Glutamatergic neuron (in vitro differentiated cells): ENCODE data around the gene LDLRAD4. TPM values are rescaled to one million over a fixed set of nuclear protein-coding genes. Genes with fewer than 3 reads are reported as not detected.

Source experiments
- DNase-seq: peaks from one replicate; pipeline ENCODE4 v3.0.0; 2022
- H3K27ac Mint-ChIP-seq: one replicate; pipeline ENCODE4 v1.8.0; 2020; ENCODE audit warnings: mild to moderate bottlenecking, mixed read lengths, inconsistent platforms; ENCODE audit not compliant: unreplicated experiment
- H3K27me3 Mint-ChIP-seq: one replicate; pipeline ENCODE4 v1.8.0; 2020; ENCODE audit warnings: mild to moderate bottlenecking, moderate library complexity, mixed read lengths, inconsistent platforms; ENCODE audit not compliant: unreplicated experiment
- H3K36me3 Mint-ChIP-seq: one replicate; pipeline ENCODE4 v1.8.0; 2020; ENCODE audit warnings: mild to moderate bottlenecking, mixed read lengths, inconsistent platforms; ENCODE audit not compliant: unreplicated experiment
- H3K4me1 Mint-ChIP-seq: one replicate; pipeline ENCODE4 v1.8.0; 2020; ENCODE audit warnings: mild to moderate bottlenecking, low read depth, mixed read lengths, inconsistent platforms; ENCODE audit not compliant: unreplicated experiment
- H3K4me3 Mint-ChIP-seq: one replicate; pipeline ENCODE4 v1.8.0; 2020; ENCODE audit warnings: mild to moderate bottlenecking, mixed read lengths, inconsistent platforms; ENCODE audit not compliant: unreplicated experiment
- H3K9me3 Mint-ChIP-seq: one replicate; pipeline ENCODE4 v1.8.0; 2020; ENCODE audit warnings: mild to moderate bottlenecking, moderate library complexity, mixed read lengths, inconsistent platforms; ENCODE audit not compliant: unreplicated experiment
- total RNA-seq: library from RNA; stranded (reverse); fragmentation: NEBNext Ultra II Directional; extraction: Animal tissue kit (Norgen Biotek cat#: 25700); gene quantifications from one replicate; pipeline ENCODE4 v1.2.1, GENCODE V29; 2021; ENCODE audit not compliant: unreplicated experiment
- TF ChIP-seq, protein P1 (sequence below): fragments of 200-600 bp; sonication (generic); IDR thresholded peaks from one replicate; pipeline ENCODE4 v1.5.0; 2021; ENCODE audit not compliant: partially characterized antibody, unreplicated experiment

Gene LDLRAD4
- total RNA-seq, 1 donor from 2014 or later = 0.29 TPM

DNA sequence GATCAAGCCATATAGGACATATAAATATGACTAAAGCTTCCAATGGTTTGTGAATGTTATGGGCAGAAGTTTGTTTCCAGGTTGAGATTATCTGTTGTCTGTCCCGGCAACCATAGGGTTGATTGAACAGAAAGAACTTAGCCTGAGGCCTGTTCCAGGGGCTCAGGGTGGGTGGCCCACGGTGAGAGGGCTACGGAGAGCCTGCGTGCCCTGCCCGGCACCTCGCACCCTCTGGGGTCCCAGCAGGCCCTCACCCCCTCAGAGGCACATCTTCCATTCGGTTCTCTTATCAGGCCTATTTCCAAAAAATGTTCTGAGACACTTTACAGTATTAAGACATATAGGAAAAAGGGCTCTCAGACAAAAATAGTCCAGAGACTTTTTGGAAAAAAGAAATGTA lies 40.4 kb upstream of the LDLRAD4 start:
- Mint-ChIP-seq H3K27ac (no peak overlapping the region), H3K4me3 (no peak overlapping the region), H3K36me3 (no peaks in the 10 kb centered on the region), H3K9me3 (peaks cover 2% of the 10 kb centered on the region), H3K4me1 (peaks cover 9% of the 10 kb centered on the region), H3K27me3 (no peaks in the 10 kb centered on the region)
- DNase-seq = no peak
- TF ChIP-seq, protein P1, sequence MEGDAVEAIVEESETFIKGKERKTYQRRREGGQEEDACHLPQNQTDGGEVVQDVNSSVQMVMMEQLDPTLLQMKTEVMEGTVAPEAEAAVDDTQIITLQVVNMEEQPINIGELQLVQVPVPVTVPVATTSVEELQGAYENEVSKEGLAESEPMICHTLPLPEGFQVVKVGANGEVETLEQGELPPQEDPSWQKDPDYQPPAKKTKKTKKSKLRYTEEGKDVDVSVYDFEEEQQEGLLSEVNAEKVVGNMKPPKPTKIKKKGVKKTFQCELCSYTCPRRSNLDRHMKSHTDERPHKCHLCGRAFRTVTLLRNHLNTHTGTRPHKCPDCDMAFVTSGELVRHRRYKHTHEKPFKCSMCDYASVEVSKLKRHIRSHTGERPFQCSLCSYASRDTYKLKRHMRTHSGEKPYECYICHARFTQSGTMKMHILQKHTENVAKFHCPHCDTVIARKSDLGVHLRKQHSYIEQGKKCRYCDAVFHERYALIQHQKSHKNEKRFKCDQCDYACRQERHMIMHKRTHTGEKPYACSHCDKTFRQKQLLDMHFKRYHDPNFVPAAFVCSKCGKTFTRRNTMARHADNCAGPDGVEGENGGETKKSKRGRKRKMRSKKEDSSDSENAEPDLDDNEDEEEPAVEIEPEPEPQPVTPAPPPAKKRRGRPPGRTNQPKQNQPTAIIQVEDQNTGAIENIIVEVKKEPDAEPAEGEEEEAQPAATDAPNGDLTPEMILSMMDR = no peak

DNA sequence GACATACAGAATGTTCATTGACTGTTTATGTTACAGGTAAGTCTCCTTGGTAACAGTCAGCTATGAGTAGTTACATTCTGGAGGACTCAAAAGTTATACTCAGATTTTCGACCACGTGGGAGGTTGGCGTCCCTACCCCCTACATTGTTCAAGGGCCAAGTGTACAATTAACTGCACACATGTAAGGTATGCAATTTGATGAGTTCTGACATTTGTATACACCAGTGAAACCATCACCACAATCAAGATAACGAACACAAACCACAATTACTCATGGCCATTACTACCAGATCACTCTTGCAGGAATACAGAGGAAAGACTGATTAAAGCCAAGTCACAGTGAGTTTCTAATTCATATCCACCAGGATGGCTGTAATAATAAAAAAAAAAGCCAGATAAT lies 39.6 kb upstream of the LDLRAD4 start:
- Mint-ChIP-seq H3K27me3 (no peaks in the 10 kb centered on the region), H3K4me1 (peaks cover 9% of the 10 kb centered on the region), H3K4me3 (no peak overlapping the region), H3K36me3 (no peaks in the 10 kb centered on the region), H3K27ac (no peak overlapping the region), H3K9me3 (peaks cover 5% of the 10 kb centered on the region)
- DNase-seq = no peak
- TF ChIP-seq, protein P1 = no peak

DNA sequence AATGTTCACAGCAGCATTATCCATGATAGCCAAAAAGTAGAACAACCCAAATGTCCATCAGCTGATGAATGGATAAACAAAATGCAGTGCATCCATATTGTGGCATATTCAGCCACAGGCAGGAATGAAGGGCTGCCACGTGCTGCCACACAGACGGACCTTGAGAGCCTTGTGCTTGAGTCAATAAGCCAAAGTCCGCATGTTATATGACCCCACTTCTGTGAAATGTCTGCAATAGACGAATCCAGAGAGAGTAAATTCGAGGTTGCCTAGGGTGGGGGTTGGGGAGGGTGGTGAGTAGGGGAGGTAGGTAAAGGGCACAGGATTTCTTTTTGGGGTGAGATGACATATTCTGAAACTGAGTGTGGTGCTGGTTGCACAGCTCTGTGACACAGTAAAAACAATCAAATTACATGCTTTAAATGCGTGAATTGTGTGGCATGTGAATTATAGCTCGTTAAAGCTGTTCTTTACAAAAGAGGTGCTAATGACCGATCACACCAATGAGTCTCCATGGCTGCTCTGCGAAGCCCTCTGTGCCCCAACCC lies 38.9 kb upstream of the LDLRAD4 start:
- Mint-ChIP-seq H3K27me3 (peaks cover 4% of the 10 kb centered on the region), H3K9me3 (peaks cover 6% of the 10 kb centered on the region), H3K4me3 (no peak overlapping the region), H3K4me1 (peaks cover 9% of the 10 kb centered on the region), H3K36me3 (no peaks in the 10 kb centered on the region), H3K27ac (no peak overlapping the region)
- TF ChIP-seq, protein P1 = no peak
- no peak for DNase-seq

DNA sequence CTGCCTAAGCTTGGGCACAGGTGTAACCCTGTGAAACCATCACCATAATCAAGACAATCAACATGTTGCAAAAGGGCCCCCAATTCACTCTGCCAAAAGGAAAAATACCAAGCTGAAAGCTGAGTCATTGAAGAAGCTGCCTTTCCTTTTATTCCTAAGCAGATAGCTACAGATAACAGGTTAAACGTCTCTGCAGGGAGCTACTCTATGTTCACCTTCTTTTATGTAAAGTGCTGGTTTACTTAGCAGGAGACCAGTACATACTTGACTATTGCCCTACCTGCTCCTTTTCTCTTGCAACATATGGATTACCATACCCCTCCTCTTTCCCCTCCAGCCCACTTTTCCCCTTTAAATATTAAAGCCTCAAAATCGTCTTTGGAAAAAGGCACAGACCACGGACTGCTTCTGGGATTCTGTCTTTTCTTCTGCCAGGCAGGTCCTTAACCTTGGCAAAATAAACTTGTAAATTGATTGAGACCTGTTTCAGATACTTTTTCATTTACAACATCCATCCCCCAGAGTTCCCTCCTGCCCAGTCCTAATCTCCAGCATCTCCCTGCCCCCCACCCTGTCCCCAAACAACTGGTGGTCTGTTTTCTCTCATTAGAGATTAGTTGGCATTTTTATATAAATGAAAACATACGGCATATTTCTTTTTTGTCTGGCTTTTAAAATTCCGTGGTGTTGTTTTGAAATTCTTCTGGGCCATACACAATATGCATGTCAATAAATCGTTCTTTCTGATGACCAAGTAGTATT lies 37.8 kb upstream of the LDLRAD4 start:
- DNase-seq = no peak
- Mint-ChIP-seq H3K27ac (no peak overlapping the region), H3K36me3 (no peaks in the 10 kb centered on the region), H3K9me3 (peaks cover 8% of the 10 kb centered on the region), H3K4me1 (peaks cover 3% of the 10 kb centered on the region), H3K4me3 (no peak overlapping the region), H3K27me3 (peaks cover 5% of the 10 kb centered on the region)
- TF ChIP-seq, protein P1 = no peak

DNA sequence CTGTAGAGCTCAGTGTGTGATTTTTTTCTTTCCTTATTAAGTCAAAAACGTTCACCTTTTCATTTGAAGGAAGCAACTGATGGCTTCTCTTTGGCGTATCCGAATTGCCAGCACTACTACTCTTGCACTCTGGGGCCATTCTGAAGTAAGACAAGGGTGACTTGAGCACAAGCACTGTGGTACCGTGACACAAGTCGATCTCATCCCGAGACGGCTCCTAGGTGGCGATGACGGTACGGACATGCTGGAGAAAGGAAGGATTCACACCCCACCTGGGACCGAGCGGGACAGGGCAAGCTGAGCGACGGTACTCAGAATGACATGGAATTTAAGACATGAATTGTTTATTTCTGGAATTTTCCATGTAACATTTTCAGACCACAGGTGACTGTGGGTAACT lies 36.8 kb upstream of the LDLRAD4 start:
- Mint-ChIP-seq H3K27me3 (peaks cover 5% of the 10 kb centered on the region), H3K9me3 (peaks cover 8% of the 10 kb centered on the region), H3K27ac (no peak overlapping the region), H3K36me3 (no peaks in the 10 kb centered on the region), H3K4me3 (no peak overlapping the region), H3K4me1 (peaks cover 1% of the 10 kb centered on the region)
- TF ChIP-seq, protein P1 = no peak
- no peak for DNase-seq
